Nucleus accumbens (tissue), 56 donors: Measurements from ENCODE around the gene TFF3.

ENCODE experiments used
- DNase-seq, 56 donors: peaks; one replicate each; lab custom pipeline; 2025; lab: John Stamatoyannopoulos, UW

Gene TFF3

DNA sequence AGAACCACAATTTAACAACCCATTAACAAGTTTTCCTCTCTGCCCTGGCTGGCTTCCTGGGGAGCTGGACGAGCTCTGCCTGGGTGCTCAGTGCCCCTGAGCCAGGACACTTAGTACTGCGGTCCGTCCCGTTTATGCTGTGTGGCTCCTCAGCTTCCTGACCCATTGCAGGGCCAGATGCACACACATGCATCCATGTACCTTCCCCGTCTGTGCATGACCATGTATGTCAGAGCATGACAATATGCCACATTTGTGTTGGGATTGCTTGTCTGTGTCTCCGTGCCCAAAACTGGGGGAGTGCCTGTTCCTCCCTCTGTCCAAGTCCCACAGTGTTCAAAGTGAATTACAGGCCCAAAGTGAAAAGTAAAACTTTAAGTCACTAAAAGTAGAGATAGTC, 9.7 kb upstream of the TFF3 start:
- DNase-seq: no peak

DNA sequence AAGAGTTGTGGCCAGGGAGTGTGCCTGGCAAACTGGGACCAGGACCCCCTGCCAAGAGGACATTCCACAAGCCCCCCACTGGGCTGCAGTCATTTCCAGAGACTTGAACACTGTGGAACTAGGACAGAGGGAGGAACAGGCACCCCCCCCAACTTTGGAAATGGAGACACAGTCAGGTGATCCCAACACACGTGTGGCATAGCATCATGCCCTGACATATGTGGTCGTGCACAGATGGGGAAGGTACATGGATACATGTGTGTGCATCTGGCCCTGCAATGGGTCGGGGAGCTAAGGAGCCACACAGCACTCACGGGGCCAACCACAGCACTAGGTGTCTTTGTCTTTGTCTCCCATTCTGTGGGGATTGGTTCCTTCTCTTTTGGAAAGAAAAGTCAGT, 6.6 kb upstream of the TFF3 start:
- no peak for DNase-seq

DNA sequence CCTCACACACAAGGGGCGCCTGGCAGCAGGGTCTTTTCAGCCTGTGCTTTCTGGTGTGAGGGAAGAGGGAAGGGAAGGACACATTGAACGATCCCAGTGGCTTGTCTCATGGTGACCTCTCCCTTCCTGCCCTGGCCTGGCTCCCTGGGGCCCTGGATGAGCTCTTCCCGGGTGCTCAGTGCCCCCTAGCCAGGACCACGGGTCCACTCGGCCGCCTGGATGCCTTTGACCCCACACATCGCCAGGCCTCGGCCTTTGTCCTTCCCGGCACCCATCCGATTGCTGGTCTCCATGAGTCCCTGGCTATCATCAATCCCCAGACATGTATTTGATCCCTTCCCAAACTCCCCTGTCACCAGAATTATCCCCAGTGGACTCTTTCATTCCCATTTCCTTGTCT, 6.0 kb upstream of the TFF3 start:
- no peak for DNase-seq

DNA sequence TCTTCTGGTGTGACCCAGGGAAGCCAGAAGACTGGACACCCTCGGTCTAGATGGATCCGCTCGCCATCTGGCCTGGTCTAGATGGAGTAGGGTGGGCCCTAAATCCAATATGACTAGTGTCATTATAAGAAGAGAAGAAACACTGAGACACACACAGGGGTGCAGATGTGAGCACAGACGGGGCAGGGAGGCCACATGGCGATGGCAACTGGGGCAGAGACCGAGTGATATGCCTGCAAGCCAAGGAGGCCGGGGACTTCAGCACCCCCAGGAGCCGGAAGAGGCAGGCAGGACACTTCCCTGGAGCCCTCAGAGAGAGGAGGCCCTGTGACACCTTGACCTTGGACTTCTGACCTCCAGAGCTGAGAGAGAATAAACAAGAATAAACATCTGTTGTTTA, 5.6 kb upstream of the TFF3 start:
- no peak for DNase-seq

DNA sequence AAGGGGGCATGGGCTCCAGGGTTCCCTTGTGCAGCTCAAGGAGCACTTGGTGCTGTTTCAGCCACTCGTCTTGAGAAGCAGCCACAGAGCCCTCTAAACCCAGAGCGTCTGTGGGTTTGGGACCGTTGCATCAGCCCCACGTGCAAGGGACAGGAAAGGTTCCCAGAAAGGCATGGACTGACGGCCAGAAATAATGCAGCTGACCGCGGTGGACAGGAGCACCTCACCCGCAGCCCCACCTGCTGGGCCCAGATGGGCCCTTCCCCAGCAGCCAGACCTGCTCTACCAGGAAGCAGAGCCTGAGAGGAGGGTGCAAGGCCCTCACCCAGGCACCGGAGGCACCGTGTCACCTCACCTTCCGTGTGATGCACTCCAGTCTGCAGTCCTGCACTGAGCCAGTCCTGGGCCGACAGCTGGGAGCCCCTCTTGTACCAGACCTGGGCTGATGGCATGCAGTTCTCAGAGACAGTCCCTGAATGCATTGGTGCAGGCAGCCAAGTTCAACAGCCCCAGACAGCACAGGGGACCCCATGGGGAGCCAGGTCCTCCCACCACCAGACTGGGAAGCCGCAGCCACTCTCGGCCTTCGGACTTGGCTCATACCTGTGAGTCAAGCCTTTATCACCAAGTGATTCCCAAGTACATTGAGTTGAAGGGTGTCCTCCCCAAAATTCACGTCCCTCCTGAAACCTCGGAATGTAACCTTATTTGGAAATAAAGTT, 4.8 kb upstream of the TFF3 start:
- no peak for DNase-seq

DNA sequence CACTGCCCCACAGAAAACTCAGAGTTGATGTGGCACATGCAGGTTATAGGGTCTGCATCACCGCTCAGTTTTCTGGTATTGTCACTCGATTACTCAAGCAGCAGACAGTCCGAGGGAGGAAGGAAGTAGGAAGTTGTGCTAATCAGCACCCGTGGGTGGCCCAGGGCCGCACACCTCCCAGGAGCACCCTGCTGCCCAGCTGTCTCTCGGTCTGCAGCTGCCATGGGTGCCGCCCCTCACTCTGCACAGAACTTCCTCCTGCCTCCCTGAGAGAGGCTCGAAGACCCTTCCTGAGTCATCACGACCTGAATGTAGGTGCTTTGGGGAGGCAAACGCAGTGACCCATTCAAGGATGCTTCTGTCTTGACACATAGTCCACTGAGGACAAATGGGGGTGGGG, 4.2 kb upstream of the TFF3 start:
- no peak for DNase-seq

DNA sequence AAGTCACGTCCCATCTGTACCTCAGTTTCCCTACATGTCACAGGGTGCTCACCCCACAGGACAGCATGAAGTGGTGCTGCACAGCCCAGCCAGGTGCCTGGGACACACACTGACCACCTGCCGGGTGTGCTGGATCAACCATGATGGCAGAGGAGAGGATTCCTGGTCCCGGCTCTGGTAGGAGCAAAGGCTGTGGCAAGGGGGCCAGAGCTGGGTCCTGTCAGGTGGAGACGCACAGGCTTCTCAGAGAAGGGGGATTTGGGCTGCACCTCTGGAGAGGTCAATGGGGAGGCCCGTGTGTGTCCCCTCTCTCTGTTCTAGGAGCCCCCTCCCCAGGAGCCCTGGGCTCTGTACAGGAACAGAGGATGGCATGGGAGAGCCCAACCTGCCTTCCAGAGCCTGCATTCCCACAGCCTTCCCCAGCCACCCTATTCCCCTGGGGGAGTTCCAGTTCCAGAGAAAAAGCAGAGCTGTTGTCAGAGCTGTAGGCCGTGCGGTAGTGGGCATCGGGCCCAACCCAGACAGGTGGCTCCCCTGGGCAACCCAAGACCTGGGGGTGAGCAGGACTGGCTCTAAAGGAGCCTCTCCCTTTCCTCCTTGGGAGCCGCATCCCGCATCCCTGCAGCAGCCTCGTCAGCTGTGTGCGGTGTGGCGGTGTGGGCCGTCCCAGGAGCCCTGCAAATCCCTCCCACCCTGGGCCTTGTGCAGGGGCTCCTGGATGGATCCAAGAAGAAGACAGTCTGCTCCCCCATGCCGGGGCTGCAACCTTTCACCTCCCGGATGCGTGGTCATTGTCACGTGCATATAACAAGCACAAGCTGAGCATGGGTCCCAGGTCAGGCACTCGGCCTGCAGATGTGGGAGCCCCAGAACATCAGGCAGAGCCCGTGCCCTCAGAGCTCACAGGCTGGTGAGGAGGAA, 2.9 kb upstream of the TFF3 start:
- no peak for DNase-seq

DNA sequence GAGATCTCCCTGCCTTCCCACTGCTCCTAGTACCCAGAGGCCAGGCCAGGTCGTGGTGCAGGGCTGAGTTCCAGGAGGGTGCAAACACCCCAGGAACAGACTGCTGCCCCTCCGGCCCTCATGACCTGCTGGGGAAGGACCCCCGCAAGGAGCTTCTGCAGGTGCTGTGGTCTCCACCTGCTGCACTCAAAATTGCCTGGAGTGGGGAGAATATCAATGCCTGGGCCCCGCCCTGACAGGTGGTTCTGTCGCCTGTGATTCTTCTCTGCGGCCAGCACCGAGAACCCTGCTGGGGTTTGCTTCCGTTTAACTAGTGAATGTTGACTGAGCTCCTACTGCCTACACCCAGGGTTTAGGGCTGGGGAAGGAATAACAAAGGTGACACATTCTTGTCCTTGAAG, 2.1 kb upstream of the TFF3 start:
- no peak for DNase-seq

DNA sequence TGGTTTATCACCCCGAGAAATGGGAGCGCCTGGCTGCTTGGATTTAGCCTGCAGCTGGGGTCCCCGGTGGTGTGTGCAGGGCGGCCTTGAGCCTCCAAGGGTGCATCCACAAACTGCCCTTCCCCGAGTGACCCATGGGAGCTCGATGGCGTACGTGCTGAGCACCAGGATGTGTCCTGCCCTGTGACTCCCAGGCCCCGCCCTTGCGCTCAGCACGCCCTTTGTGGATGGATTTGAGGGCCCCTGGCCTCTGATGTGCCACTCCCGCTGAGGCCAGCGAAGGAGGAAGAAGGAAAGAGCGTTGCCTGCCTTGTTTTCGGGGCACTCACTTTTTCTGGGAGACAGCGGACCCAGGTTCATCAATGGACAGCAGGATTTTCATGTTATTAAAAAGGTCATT, 1.7 kb upstream of the TFF3 start:
- DNase-seq: no peak

DNA sequence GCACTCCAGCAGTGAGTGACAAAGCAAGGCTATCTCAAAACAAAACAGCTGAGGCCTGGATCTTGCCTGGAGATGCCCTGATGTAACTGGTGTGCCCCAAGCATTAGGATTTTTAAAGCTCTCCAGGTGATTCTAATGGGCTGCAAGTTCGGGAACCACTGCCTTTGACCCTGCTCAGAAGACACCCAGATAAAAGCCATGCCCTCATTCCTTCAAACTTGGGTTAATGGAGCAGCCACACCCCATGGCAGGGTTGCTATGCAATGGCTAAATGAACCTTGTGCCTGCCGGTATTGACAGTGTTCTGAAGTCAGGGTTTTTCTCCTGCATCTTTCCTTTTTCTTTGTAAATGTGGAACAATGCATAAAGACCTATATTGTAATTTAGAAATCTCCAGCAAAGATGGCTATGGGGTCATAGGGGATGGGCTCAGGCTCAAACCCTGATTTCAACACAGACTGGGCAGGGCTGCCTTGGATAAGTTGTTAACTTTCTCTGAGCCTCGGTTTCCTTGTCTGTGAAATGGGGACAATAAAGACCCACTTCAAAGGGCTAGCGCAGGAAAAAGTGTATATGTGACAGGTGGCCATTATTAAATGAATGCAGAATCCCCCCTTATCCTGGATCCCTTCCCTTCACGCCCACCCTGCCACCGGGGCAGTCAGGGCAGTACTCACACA, 453 bp downstream of the TFF3 start:
- no peak for DNase-seq

DNA sequence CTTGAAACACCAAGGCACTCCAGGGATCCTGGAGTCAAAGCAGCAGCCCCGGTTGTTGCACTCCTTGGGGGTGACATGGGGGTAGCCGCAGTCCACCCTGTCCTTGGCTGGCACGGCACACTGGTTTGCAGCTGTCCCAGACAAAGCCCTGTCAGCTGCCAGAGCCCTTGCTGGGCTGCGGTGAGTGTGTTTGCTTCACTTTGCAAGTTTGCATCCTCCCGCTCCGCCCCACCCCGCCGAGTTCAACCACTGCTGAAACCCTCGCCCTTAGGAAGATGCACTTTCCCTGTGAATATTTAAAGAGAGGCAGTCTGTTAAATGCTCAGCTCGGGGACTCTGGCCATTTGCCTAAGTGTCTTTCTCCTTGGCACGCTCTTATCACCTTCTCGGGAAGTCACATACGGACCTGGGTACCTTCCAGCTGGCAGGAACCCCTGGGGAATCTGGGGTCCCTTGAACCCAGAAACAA, 1.7 kb downstream of the TFF3 start:
- no peak for DNase-seq

DNA sequence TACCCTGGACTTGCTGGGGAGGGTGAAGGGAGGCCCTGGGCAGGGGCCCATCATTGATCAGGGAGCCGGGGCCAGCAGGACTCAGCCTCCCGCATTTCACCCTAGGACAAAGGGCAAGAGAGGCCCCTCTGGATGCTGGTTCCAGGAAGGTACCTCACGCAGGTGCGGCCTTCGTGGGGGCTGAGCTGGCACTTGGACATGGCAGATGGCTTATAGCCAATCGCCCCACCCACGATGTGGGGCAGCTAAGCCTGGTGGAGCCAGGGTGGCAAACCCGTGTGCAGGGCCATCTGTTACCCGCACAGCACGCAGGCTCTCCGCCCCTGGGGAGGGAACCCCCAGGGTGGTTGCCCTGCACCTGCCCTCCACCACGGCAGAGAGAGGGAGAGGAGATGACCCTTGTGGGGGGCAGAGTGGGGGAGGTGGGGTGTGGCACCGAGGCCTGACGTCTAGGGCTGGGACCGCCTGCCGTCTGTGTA, 2.5 kb downstream of the TFF3 start:
- no peak for DNase-seq

DNA sequence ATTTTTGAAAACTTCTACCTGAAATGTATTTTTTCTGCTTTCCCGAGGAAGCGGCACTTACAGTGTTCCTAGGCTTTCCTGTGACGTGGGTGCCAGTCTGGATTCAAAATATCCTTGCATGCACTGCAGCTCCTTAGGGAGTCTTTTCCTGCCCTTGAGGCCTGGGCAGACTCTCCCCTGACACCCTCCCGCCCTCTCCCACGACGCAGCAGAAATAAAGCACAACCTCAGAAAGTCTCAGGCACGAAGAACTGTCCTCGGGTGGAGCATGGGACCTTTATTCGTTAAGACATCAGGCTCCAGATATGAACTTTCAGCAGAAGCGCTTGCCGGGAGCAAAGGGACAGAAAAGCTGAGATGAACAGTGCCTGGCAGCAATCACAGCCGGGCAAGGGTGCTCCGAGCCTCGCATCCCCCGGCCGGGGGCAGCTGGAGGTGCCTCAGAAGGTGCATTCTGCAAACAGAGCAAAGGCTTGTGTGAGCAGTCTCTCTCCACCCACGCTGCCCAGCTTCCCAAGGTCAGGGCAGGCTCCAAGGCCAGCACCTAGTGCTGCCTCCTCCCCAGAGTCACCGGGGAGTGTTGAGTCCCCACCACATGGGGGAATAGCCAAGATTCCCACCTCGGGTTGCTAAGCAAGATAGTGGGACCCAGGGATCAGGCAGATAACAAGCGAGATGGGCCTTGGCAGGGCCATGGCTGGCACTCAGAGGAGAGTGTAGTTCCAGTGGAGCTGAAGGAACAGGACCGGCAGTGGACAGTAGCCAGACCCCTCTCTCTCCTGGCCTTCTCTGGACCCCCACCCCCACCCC, 3.2 kb downstream of the TFF3 start:
- no peak for DNase-seq

DNA sequence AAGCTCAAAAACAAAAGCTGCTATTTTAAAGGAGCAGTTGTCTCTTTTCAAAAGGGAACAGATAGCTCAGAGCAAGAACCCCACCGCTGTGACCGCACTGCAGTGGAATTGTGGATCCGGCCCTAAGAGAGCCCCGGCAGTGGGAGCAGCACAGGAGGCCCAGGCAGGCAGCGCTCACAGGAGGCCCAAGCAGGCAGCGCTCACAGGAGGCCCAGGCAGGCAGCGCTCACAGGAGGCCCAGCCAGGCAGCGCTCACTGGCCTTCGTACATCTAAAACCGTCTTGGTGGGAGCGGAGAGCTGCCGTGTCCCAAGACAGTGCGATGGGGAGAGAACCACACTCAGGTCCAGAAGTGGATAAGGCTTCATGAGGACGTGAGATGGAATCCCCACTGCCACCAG, 4.0 kb downstream of the TFF3 start:
- DNase-seq: no peak

DNA sequence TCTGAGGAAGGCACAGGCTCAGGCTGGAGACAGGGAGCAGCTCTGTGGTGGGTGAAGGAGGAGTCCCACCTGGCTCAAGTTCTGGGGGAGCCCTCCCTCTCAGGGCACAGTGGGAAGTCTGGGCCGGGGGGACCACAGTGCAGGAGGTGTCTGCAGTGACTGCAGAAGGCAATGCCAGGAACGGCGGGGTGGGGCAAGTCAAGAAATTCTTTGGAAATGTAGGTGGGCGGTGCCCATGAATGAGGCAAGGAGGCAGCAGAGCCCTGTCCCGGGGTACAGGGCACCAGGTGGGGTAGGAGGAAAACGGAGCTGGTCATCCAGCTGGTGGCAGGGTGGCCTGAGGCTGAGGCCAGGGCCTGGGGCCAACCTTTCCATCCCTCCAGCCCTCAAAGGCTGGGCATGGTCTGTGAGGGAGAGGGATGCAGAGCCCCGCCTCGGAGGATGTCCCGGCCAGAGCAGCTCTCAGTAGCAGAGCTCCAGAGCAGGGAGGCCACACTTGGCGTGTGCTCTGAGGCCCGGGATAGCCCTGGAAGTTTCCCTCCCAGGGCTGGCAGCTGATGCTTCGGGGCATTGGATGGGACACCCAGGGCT, 4.7 kb downstream of the TFF3 start:
- no peak for DNase-seq

DNA sequence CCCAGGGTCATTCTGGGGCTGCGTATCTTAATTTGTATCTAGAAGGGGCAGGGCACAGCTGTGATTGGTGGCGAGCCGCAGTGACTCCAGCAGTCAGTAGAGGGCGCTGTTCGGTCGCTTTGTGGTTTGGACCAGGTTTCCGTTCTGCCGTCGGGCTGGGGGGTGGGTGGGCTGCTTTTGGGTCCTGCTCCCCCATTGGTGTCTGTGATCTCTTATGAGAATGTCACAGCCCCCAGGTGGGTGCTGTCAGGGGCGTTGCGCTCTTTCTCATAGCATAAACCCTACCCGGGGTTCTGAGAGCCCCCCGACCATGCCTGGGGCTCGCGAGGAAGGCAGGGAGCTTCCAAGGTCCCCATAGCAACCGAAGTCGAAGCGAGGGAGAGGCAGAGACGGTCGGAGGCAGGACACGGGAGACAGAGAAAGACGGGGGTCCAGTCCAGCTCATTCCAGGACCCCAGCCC, 5.4 kb downstream of the TFF3 start:
- DNase-seq: peak in 41 of 56 donors; percentile 6 to 78 (median 27)

DNA sequence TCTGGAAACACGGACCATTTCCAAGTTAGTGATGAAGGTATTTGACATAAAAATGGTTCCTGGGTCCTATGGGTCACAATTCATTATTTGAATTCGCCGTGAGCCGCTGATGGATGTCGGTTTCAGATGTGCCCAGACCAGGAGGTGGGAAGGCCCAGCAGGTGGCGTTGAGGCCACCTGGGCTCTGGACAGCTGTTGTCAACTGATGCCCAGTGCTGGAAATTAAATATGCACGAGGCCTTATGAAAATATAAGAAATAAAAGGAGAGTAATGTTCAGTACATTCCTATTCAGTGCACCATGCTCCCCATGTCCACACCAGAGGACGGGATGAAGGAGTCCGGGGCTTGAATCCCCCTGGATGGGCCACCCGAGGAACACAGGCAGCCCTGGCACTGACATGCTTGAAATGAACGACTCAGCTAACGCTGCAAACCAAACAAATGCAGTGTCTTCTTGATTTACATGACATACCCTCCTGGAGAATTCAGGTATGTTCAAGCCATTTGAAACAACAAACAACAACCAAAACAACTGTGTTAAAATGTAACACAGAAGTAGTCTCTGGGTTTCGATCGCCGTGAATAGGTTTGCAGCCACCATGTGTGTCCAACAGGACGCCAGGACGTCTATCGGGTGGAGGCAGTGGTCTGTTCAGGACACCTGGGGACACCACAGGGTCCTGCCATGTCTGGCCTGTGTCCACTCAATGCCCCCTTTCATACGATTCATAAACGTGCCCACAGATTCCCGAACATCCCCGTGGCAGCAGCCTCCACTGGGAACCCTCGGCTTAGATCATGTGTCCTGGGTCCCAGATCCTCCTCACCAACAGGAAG, 6.1 kb downstream of the TFF3 start:
- no peak for DNase-seq

DNA sequence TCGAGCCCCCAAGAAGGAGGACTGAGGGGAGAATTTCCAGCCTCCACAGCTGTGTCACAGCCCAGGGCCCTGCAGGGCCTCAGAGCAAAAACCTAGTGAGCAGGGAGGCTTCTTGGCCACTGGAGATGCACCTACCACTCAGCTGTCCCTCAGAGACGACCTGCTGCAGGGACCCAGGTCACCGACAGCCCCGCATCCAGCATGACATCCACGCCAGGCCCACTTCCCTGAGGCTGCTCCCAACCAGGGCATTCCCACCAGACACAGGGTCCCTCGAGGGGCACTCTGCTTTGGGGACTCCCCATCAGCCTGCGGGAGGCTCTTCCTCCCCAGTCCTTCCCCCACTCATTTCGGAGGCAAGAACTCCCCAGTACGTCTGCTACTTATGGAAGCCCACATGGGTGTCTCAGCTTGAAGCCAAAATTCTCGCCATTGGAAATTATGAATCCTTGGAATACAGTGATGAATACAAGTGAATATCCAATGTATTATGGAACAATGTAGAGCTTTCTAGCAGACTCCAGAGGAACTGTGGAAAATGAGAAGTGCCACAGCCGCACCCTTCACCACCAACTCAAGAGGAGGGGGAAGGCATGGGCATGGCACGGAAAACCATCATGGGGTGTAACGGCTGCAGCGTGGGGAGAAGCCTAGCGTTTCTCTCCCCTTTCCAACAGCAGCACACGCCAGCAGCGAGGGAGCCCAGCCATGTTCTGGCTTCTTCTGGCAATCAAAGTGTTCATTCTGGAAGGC, 6.9 kb downstream of the TFF3 start:
- DNase-seq: no peak
